HK-2 (cell line): ENCODE results near the gene NFIA.

Experiments used
- DNase-seq: peaks from one replicate; pipeline ENCODE4 v3.0.0-alpha.2; 2018; ENCODE audit not compliant: unreplicated experiment

The NFIA gene

DNA sequence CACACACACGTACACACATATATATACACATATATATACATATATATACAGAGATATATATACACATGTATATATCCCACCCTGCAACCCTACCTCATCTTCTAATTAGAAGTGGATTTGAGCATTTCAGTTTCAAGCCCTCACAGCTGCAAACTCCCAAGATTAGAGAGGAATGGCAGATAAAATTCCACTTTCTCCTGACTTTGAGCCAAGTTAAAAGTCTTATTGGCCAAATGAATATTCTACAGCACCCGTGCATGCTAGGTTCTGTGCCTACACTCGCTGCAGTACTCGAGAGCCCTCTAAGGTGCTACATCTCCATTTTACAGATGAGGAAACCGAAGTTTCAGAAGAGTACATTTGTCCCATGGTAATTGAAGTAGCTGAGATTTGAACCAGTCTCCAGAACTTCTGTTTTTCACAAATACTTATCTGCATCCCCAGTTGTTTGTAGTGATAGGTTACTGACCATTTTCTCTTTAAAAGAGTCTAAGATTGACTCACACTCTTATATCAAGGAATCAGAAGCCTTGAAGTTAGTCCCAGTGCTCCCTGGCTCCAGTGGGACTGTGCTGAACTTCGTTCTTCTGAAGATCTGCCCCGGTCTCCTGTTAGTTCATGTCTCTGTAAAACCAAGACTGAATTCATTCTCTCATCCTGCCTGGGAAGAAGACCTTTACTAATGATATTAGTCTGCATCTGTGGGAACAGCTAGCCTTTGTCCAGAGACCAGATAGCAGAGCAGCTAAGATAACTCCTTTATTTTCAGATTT is 350.4 kb downstream of the NFIA start:
- DNase-seq, result no peak

- no peak for DNase-seq
Observed at GRCh38 chr1:61433646-61434045, 351.3 kb downstream of the NFIA start.

- no peak for DNase-seq
Observed at GRCh38 chr1:61434276-61434675, 351.9 kb downstream of the NFIA start.

- DNase-seq, result no peak
Observed at GRCh38 chr1:61435226-61435625, 352.9 kb downstream of the NFIA start.

DNA sequence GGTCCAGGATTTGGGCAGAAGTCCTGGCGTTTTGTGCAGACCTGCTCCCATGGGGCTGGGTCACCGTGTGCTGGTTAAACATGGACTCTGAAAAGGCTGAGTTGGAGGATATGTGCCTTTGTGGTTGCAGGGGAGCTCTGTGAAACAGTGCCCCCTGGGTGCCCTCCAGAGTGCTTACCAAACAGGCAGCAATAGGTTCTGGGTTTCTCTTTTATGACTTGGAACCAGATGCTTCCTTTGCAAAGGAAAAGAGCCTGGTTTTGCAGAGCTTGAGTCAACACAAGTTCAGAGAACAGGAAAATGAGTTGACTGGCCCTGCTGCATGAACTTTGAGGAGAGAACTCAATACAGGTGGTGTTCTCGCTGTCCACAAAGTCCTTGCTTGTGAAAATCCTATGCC is 353.7 kb downstream of the NFIA start:
- DNase-seq, result no peak

DNA sequence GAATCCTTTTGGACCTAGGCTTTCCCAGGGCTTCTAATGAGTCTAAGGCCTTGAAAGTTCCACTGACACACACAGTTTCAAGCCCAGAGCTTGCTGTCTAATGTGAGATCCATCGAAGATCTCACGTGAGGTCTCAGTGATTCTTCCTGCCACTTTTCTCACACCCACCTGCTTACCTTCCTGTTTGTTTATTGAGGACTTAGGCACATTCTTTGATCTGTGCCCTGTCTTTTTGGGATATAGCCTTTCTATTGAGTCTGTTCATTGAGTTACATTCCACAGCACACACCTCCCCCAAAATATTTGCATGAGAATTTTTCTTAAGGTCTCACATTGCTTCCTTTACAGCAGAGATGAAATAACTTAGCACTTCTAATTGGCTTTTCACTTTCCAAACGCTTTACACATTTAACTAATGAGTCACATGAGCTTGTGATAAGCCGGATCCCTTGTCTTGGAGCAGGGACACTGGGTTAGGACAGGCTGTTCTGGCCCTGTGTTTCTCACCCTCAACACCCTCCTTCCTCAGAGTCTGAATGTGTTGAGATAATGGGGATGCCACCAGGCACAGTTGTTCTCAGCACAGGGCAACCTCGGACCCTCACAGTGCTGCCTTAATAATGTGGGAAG is 354.2 kb downstream of the NFIA start:
- DNase-seq, result no peak

DNA sequence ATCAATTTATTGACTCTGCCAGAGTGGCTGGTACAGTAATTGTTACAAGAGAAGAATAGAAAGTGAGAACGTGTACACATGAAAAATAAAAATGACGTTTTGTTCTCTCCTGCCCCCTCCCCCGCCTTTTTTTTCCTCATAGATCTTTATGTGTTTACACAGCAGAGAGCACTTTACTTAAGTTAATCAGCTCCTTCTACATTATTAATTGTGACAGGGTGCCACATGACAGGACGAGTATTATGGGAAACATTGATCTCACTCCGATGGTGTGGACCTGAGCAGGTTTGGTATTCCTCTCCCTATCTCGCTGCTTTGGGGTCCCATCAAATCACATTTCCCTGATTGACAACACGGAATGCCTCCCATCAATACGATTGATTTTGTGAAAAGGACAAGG is 356.9 kb downstream of the NFIA start:
- DNase-seq, result no peak

- DNase-seq, result no peak
Observed at GRCh38 chr1:61441723-61442262, 359.4 kb downstream of the NFIA start.

GRCh38 chr1:61442544-61442943 is 360.2 kb downstream of the NFIA start:
- DNase-seq, result no peak

DNA sequence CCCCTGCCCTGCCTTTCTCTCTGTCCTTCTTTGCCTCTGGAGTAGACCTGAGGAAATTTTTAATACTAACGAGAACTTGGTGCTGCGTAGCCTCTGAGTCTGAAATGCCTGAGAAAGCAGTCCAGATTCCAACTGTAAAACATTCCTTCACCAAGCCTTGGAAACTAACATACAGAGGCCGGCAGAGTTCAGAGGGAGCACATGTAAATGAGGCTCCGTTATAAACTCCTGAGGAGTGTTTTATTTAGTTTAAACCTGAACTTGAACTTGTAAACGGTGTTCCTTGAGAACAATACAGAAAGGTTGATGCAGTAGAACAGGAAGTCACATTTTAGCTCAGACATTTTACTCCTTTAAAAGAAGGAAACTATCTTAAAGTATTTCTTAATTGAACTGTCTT is 361.9 kb downstream of the NFIA start:
- no peak for DNase-seq

DNA sequence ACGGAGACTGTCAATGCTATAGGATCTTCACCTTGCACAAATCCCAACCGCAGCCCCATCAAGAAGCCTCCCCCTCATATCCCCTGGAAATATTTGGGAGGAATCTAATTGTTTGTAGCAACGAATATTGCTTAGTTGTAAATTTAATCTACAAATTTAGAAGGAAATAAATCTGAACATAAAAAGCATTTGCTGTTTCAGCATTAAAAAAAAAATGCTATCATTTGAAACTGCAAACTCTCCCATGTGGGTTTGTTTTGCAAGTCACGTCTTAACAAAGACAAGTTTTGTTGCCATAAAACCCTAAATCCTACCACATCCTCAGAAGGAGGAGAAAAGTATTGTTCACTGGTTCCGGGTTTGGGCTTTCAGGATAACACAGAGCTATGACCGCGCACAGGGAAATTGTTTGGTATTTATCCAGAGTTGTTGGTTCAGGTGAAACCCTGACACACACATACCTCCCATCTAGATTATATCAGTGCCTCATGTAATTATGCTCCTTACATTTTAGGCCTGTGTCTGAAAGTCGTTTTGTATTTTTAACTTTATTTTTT is 363.0 kb downstream of the NFIA start:
- no peak for DNase-seq

DNA sequence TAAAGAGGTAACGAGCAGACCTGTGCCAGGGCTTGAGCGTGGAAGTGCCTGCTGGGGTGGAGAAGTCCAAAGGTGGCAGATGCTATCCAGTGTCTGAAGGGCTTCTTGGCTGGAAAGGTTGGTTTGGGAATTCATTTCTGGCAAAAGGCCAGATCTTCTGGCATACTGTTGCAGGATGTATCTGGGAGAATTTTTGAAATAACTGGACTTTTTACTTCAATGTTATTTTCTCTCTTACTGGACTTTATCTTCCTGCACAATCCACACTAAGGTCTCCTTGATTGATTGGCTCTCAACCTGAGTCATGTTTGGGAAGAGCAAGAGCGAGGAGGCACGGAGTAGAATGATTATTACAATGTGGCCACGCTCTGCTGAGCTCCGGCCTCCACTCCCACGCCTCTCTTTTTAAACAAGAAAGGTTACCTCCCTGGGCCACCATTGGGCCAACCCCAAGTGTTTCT is 364.2 kb downstream of the NFIA start:
- DNase-seq, result no peak

- no peak for DNase-seq
Observed at GRCh38 chr1:61447106-61447967, 365.0 kb downstream of the NFIA start.

DNA sequence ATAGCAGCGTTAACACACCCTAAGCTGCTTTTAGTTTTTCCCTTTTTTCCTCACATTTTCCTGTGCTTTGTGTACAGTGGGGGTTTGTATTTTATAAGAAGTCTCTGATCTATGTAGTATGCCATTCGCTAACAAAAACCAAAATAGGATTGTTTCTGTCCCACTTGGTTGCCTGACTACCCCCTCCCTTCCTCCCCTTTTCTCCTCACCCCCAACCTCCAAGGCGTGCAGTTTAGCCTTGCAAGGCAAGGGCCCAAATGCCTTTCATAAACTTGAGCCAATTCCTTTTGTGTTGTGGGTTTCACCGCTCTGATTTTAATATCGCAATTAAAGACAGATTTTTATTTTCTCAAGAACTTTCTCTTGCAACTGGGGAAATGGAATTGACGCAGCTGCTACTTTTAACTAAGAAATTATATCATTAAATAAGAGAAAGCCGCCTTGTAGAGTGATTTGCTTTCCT is 365.6 kb downstream of the NFIA start:
- no peak for DNase-seq

DNA sequence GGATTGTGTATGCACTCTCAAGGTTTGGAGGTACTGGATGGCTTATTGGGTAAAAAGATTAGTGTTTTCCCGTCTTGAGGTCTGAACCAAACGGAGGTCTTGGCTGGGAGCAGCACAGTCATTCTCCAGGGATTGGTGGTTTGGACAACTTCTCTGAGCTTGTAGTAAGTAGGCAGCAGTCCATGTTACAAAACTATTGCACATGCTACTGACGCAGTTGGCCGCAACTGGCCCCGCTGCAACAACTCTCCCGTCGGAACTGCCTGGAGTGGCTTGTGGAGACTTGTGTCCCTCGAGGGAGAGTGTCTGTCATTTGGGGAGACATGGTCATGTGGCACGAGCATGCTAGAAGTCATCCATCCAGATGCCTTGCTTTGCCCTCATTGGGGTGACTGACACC is 366.6 kb downstream of the NFIA start:
- no peak for DNase-seq

DNA sequence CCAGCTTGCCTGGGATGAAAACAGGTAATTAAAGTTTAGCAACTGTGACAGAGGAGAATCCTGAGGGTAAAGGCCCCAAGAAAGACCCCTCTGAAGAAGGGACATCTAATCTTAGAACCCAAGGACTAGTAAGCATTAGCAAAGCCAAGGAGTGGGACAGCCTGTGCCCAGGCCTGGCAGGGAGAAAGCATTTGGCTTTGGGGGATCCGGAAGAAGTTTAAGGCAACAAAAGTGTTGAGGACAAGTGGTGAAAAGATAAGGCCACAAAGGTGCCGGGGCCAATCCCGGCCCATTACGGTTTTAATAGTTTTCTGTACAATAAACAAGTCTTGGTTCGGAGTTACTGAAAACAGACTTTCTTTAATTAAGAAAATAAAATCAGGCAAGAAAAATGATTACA is 367.0 kb downstream of the NFIA start:
- no peak for DNase-seq

GRCh38 chr1:61450454-61450853 is 368.1 kb downstream of the NFIA start:
- DNase-seq, result no peak

- DNase-seq, result no peak
Observed at GRCh38 chr1:61450872-61451571, 368.7 kb downstream of the NFIA start.

DNA sequence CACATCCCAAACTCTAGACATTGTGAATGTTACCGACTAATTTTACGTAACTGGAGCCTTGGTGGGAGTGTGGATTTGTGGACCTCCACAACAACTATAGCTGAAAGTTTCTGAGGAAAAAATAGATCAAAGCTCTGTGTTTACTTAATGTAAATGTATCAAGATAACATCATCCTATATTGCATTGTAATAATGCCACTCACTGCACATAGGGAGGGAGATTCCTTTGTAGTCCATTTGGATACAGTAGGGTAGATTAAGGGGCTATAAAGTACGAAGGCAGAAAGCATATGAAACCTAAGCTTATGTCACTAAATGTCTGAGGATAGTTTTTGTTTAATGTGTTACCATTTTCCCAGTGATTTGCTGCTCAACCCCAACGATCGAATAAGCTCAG is 369.2 kb downstream of the NFIA start:
- DNase-seq, result no peak

DNA sequence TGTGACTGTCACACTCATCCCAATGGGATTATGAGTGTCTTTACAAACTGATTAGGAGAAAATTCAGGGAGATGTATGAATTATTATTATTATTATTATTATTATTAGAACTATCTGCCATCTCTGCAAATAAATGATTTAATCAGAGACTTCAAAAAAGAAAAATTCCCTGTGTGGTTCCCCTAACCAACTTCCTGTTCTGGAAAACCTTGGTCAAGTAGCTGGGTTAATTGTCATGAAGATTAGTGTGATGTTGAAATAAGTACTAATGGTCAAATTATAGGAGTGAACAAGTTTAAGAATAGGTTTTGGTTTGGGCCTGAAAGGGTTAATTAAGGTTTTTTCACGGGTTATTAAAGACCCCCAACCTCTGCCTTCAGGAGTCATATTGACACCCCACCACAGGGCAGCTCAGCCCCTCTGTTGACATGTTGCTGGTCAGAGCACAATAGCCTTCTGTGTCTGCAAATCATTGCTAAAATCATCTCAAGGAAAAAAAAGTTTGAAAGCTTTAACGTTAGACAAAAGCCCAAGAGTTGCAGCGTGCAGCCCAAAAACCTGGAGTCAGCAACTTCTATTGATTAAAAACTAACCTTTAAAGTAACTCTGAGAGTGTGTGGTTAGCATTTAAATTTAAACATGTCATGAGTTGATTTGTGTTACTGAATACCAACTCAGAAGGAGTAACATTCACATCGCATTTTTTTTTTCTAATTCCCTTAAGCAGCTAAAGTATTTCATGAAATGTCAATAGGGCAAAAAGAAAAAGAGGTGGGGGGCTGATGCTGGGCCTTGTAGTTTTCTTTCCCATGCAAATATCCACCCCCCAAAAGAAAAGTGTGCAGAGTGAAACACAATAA is 370.0 kb downstream of the NFIA start:
- DNase-seq, result no peak
